RWPE1 (cell line): ENCODE data around the gene TOB1.

Source experiments
- CTCF ChIA-PET: fragments of 350-600 bp; sonication (Branson Sonifier 250); formaldehyde crosslinking; extraction: SDS; loops from one replicate; lab custom pipeline; 2021; lab: Yijun Ruan, JAX
- POLR2A ChIA-PET: fragments of 400-600 bp; formaldehyde crosslinking; extraction: SDS; loops from one replicate; lab custom pipeline; 2020; ENCODE audit warnings: antibody characterized with exemption; ENCODE audit not compliant: low non-redundant PET; lab: Yijun Ruan, JAX
- DNase-seq: peaks from one replicate; pipeline ENCODE4 v3.0.0; 2012; ENCODE audit warnings: low spot score
- H3K27ac ChIP-seq: fragments of 450-650 bp; 2 replicates; pipeline ENCODE4 v1.5.1; 2017
- CTCF ChIP-seq: fragments of 450-650 bp; conservative IDR thresholded peaks from 2 replicates; pipeline ENCODE4 v1.5.1; 2017; ENCODE audit warnings: low read depth, mild to moderate bottlenecking

The TOB1 gene

GRCh38 chr17:50904518-50905459, 38.6 kb upstream of the TOB1 start:
- H3K27ac ChIP-seq = peak overlapping the region; percentile 96
- CTCF ChIA-PET = interaction anchor here (0.6 to 1.1 kb wide), 2 partner anchors 41 to 52 kb away, joined by 3 to 8 read pairs; no protein-coding TSS in a partner anchor
- POLR2A ChIA-PET = interaction anchor here (0.6 to 1.6 kb wide), 2 partner anchors 9 to 39 kb away, joined by 3 to 7 read pairs; partner anchors contain the start of gene TOB1
- no peak for DNase-seq
- no peak for TF ChIP-seq CTCF

- CTCF ChIA-PET = interaction anchor here (0.6 to 1.1 kb wide), 2 partner anchors 9 to 40 kb away, joined by 3 read pairs; no protein-coding TSS in a partner anchor
Observed at GRCh38 chr17:50903604-50904517, 37.7 kb upstream of the TOB1 start.

GRCh38 chr17:50902372-50903353, 36.5 kb upstream of the TOB1 start:
- CTCF ChIA-PET = interaction anchor here (0.6 kb wide), 1 partner anchor 300 kb away, joined by 3 read pairs; no protein-coding TSS in a partner anchor
- no peak for TF ChIP-seq CTCF
- POLR2A ChIA-PET = interaction anchor here (0.7 kb wide), 1 partner anchor 49 kb away, joined by 3 read pairs; no protein-coding TSS in a partner anchor
- no peak for DNase-seq
- H3K27ac ChIP-seq = peak overlapping the region; percentile 66

More at GRCh38 chr17:50903604-50904517, 37.7 kb upstream of the TOB1 start:
- peak; percentile 59 for DNase-seq
- TF ChIP-seq CTCF = no peak
- POLR2A ChIA-PET = interaction anchor here (1.6 kb wide), 1 partner anchor 38 kb away, joined by 7 read pairs; the partner anchor contains the start of gene TOB1
- H3K27ac ChIP-seq = peak overlapping the region; percentile 96

GRCh38 chr17:50900383-50900892, 34.3 kb upstream of the TOB1 start:
- ChIA-PET POLR2A (no interaction called here), CTCF (no interaction called here)
- no peak for TF ChIP-seq CTCF
- no peak for DNase-seq
- peak overlapping the region; percentile 8; the same call in 1 of the 2 replicates for H3K27ac ChIP-seq

- TF ChIP-seq CTCF = no peak
- H3K27ac ChIP-seq = peak overlapping the region; percentile 8; the same call in 1 of the 2 replicates
- ChIA-PET POLR2A (no interaction called here), CTCF (no interaction called here)
- no peak for DNase-seq
Observed at GRCh38 chr17:50899559-50900319, 33.6 kb upstream of the TOB1 start.
